Pancreas (tissue), 10 donors: ENCODE results near the gene UBE2K. TPM values are rescaled to one million over a fixed set of nuclear protein-coding genes. Genes with fewer than 3 reads are reported as not detected.
"Not testable (repeated sequence)": the region's sequence is repeated elsewhere in the genome, so short reads cannot be mapped to it uniquely, and the experiment has no call there.

Experiments used
- ATAC-seq, 4 donors: fragments of 200-7000 bp; cut with Tn5 transposase; one replicate each; pipeline versions ENCODE4 v1.8.0 to v1.9.1; 2020; ENCODE audit warnings: mild to moderate bottlenecking in 4 of 4, moderate library complexity in 4 of 4
- DNase-seq, 6 donors: peaks; one replicate each; pipeline ENCODE4 v3.0.0-alpha.2; 2020
- FAIRE-seq: peaks from 2 replicates; lab custom pipeline; 2012; peaks lifted over from hg19 to GRCh38; lab: Jason Lieb, UNC
- H3K27ac ChIP-seq, 4 donors: fragments of 200-600 bp; sonication (generic); 1 replicate in 3 of 4; 2 replicates in 1 of 4; pipeline versions ENCODE4 v1.5.0 to v1.8.0; 2020
- H3K27me3 ChIP-seq, 4 donors: fragments of 200-600 bp; one replicate each; pipeline ENCODE4 v1.8.0; 2021
- H3K36me3 ChIP-seq, 3 donors: fragments of 200-600 bp; sonication (generic) in 1 of 3; one replicate each; pipeline versions ENCODE4 v1.5.0 to v1.8.0; 2020 to 2021
- H3K4me1 ChIP-seq, 3 donors: fragments of 200-600 bp; one replicate each; pipeline ENCODE4 v1.8.0; 2021
- H3K4me3 ChIP-seq, 4 donors: fragments of 200-600 bp; sonication (generic) in 2 of 4; one replicate each; pipeline versions ENCODE4 v1.5.0 to v1.8.0; 2020 to 2021
- H3K9me3 ChIP-seq, 4 donors: fragments of 200-600 bp; one replicate each; pipeline ENCODE4 v1.8.0; 2021
- CTCF ChIP-seq, 4 donors: fragments of 200-600 bp; sonication (generic) in 3 of 4; IDR thresholded peaks; one replicate each; pipeline versions ENCODE4 v1.5.0 to v1.8.0; 2021; ENCODE audit warnings: antibody characterized with exemption in 4 of 4
- WGBS, 2 donors: extraction: QIAGEN DNeasy Blood & Tissue Kit; methylation state at CpG; one replicate each; pipeline ENCODE4 v1.1.7; 2013; 5-methylcytosine and 5-hydroxymethylcytosine counted together
- intact Hi-C, 3 donors: fragments of 100-400 bp; cut with DNase I; formaldehyde crosslinking; loops; one replicate each; pipeline versions ENCODE4 v1.11.1 to v1.14.2; 2022
- polyA plus RNA-seq, 2 donors: library from polyadenylated mRNA; stranded (reverse); fragments of 200-250 nt; gene quantifications; one replicate each; pipeline ENCODE4 v1.2.3, GENCODE V29; 2013
- total RNA-seq, 6 donors: library from RNA; stranded (reverse); fragmentation: NEBNext Ultra II Directional in 4 of 6; extraction: Animal tissue kit (Norgen Biotek cat#: 25700) in 4 of 6; gene quantifications; one replicate each; pipeline versions ENCODE4 v1.2.1 to v1.2.4, GENCODE V29; 2021 to 2023
- donor health status: healthy with polysubstance abuse.
- donor health status: DM: no; HTN: no; CAD: no; lungs with moderate emphysema.
- donor health status: DM: no; HTN: no; CAD: no.
- donor health status: control.
- donor health status: control.
- donor health status: Bipolar disorder and iron deficiency.
- donor health status: DM: yes; HTN: yes; CAD: no.
- donor health status: DM: no; HTN: no; CAD: no.
- donor health status: DM: no; HTN: no; CAD: no.
- donor health status: DM: yes; HTN: yes; CAD: no.

The UBE2K gene
- total RNA-seq (10 to 100 TPM; 15.8 to 32.4 (median 24.8) TPM), polyA plus RNA-seq (10 to 100 TPM; 14.1 to 18.2 TPM)

GRCh38 chr4:39697740-39698423, at the start of gene UBE2K:
Gene UBE2K (plus strand): TSS chr4:39698136. CDS start chr4:39698328, 192 bp downstream.
- peaks cover 0 to 3% (median 0%) of the 10 kb centered on the region in 3 donors for H3K36me3 ChIP-seq
- no peak for TF ChIP-seq CTCF (IDR thresholded peaks at IDR 0.05)
- FAIRE-seq (no peak), DNase-seq (peak; percentile 86 to 96 (median 90)), ATAC-seq (peak; percentile 92 to 95 (median 94))
- intact Hi-C loops: loop anchor here in 1 of 3 donors (10.0 kb wide), 1 partner anchor 277 kb away; the partner anchor contains the start of gene PDS5A
- peaks cover 18 to 21% (median 20%) of the 10 kb centered on the region in 3 donors for H3K4me1 ChIP-seq
- no peaks in the 10 kb centered on the region for H3K27me3 ChIP-seq
- 1% methylated on average over 81 to 84 of the region's 84 CpGs for WGBS, 2 donors
- peak within 1 kb of the TSS; percentile 79 to 84 (median 80) for H3K4me3 ChIP-seq
- H3K27ac ChIP-seq: peak within 1 kb of the TSS; percentile 87 to 89 (median 88)
- no peaks in the 10 kb centered on the region for H3K9me3 ChIP-seq

GRCh38 chr4:39648213-39648612, 49.7 kb upstream of the UBE2K start:
- Histone ChIP-seq H3K4me3 (no peak overlapping the region), H3K27ac (no peak overlapping the region), H3K4me1 (no peaks in the 10 kb centered on the region), H3K36me3 (no peaks in the 10 kb centered on the region), H3K27me3 (no peaks in the 10 kb centered on the region), H3K9me3 (no peaks in the 10 kb centered on the region)
- FAIRE-seq: no peak
- WGBS, 2 donors: 68 to 82% methylated on average over 3 of the region's 3 CpGs
- intact Hi-C loops: no loop called here
- DNase-seq: no peak
- TF ChIP-seq CTCF (IDR thresholded peaks at IDR 0.05): no peak
- ATAC-seq: no peak

GRCh38 chr4:39648827-39649558, 48.9 kb upstream of the UBE2K start:
- FAIRE-seq (no peak), DNase-seq (no peak), ATAC-seq (no peak)
- 92 to 95% methylated on average over 6 of the region's 6 CpGs for WGBS, 2 donors
- intact Hi-C loops: no loop called here
- Histone ChIP-seq H3K4me3 (no peak overlapping the region), H3K9me3 (no peaks in the 10 kb centered on the region), H3K27ac (no peak overlapping the region), H3K36me3 (no peaks in the 10 kb centered on the region), H3K4me1 (no peaks in the 10 kb centered on the region), H3K27me3 (no peaks in the 10 kb centered on the region)
- TF ChIP-seq CTCF (IDR thresholded peaks at IDR 0.05): no peak

GRCh38 chr4:39649639-39650265, 48.2 kb upstream of the UBE2K start:
- FAIRE-seq: no peak
- no peak for TF ChIP-seq CTCF (IDR thresholded peaks at IDR 0.05)
- intact Hi-C loops: no loop called here
- no peaks in the 10 kb centered on the region for H3K27me3 ChIP-seq
- WGBS, 2 donors: 71 to 83% methylated on average over 2 of the region's 2 CpGs
- no peak for DNase-seq
- H3K27ac ChIP-seq: no peak overlapping the region
- no peak for ATAC-seq
- no peak overlapping the region for H3K4me3 ChIP-seq
- no peaks in the 10 kb centered on the region for H3K36me3 ChIP-seq
- no peaks in the 10 kb centered on the region for H3K4me1 ChIP-seq
- no peaks in the 10 kb centered on the region for H3K9me3 ChIP-seq

- FAIRE-seq, ATAC-seq: not testable (repeated sequence)
Observed at GRCh38 chr4:39651586-39651985, 46.4 kb upstream of the UBE2K start.

More at GRCh38 chr4:39651586-39651985, 46.4 kb upstream of the UBE2K start:
- H3K36me3 ChIP-seq, H3K27me3 ChIP-seq, H3K27ac ChIP-seq, H3K9me3 ChIP-seq, H3K4me1 ChIP-seq, H3K4me3 ChIP-seq, DNase-seq, intact Hi-C loops: not testable (repeated sequence)
- WGBS, 2 donors: 94 to 97% methylated on average over 4 of the region's 4 CpGs
